Measurements from ENCODE around the gene P2RY4.
"Not testable (repeated sequence)": the region's sequence is repeated elsewhere in the genome, so short reads cannot be mapped to it uniquely, and the experiment has no call there.

The P2RY4 gene

DNA sequence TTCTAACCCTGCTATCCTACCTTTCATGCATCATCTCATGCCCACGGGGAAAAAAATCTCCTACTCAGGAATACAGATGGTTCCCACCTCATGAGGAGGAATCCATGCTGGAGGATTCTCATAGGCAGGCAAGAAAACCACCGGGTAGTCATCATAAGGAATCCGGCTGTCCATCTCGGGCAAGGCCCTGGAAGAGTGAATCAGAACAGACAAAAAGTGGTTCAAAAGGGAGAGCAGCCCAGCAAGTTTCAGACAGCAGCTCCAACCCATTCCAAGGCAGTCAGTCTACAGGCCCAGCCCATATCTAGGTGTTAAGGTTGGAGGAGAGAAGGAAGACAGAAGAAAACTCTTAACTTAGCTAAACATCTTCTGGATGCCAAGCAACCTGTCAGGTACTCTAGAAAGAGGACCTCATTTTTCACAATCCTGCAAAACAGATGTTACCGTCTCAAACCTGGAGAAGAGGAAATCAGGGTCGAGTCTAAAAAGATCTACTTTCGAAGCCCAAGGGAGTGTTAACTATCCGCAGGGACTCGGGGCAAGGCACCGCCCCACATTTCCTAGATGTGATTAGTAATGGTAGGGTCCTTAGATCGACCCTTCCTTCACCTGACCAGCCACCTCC, 29.3 kb upstream of the P2RY4 start:
- CTCF ChIA-PET: no interaction called here

DNA sequence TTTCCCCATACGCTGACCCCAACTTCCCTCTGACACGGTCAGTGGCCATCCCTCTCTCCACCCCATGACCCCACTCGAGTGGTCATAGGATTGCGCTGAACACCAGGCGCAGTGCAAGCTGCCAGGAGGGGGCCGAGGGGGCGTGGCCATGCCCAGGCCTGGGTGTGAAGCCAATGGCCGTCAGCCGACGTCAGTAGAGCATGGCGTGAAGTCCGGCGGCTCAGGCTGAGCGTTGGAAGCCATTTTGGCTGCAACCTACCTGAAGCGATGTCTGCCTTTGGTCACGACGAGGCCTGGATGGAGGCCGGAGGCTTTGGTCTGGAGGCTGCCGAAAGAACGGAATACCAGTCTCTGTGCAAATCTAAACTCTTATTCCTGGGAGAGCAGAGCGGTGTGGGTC, 21.9 kb upstream of the P2RY4 start, which contains the start of gene RAB41:
Gene RAB41, plus strand, starts transcription at position 222 of the 400 bp plus-strand sequence. Its CDS starts 46 bp downstream, at position 268.
- CTCF ChIA-PET: no interaction called here
- POLR2A ChIA-PET: no interaction called here
- DNase-seq (ENCODE audit: extremely low spot score): no peak
- TF ChIP-seq SP1 (IDR thresholded peaks at IDR 0.05): no peak
- no peak for TF ChIP-seq FOXK2 (IDR thresholded peaks at IDR 0.05)
- no peak for TF ChIP-seq ARNT (IDR thresholded peaks at IDR 0.05)
- no peak for TF ChIP-seq SUZ12 (IDR thresholded peaks at IDR 0.05)
- TF ChIP-seq ZNF384 (IDR thresholded peaks at IDR 0.05): no peak
- TF ChIP-seq L3MBTL2 (conservative IDR thresholded peaks at IDR 0.05): no peak
- TF ChIP-seq ELF4 (IDR thresholded peaks at IDR 0.05): no peak
- no peak for TF ChIP-seq FOXA1 (IDR thresholded peaks at IDR 0.05)
- TF ChIP-seq BHLHE40 (IDR thresholded peaks at IDR 0.05; ENCODE audit: borderline replicate concordance): no peak
- TF ChIP-seq TARDBP (IDR thresholded peaks at IDR 0.05): no peak
- no peak for TF ChIP-seq LEF1 (IDR thresholded peaks at IDR 0.05; ENCODE audit: borderline replicate concordance)
- no peak for TF ChIP-seq FOXM1 (IDR thresholded peaks at IDR 0.05; ENCODE audit: borderline replicate concordance)
- no peak for TF ChIP-seq CTBP1 (IDR thresholded peaks at IDR 0.05; ENCODE audit: borderline replicate concordance)
- no peak for TF ChIP-seq HDGF (IDR thresholded peaks at IDR 0.05; ENCODE audit: borderline replicate concordance)
- TF ChIP-seq NFRKB (IDR thresholded peaks at IDR 0.05): no peak
- TF ChIP-seq, protein P1, sequence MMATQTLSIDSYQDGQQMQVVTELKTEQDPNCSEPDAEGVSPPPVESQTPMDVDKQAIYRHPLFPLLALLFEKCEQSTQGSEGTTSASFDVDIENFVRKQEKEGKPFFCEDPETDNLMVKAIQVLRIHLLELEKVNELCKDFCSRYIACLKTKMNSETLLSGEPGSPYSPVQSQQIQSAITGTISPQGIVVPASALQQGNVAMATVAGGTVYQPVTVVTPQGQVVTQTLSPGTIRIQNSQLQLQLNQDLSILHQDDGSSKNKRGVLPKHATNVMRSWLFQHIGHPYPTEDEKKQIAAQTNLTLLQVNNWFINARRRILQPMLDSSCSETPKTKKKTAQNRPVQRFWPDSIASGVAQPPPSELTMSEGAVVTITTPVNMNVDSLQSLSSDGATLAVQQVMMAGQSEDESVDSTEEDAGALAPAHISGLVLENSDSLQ (IDR thresholded peaks at IDR 0.05): no peak

More for the DNA sequence above, 29.3 kb upstream of the P2RY4 start:
- no peak for TF ChIP-seq LEF1 (IDR thresholded peaks at IDR 0.05; ENCODE audit: borderline replicate concordance)
- TF ChIP-seq, protein P1 (IDR thresholded peaks at IDR 0.05): no peak
- no peak for TF ChIP-seq ARNT (IDR thresholded peaks at IDR 0.05)
- no peak for TF ChIP-seq TARDBP (IDR thresholded peaks at IDR 0.05)
- TF ChIP-seq SP1 (IDR thresholded peaks at IDR 0.05): no peak
- no peak for TF ChIP-seq BHLHE40 (IDR thresholded peaks at IDR 0.05; ENCODE audit: borderline replicate concordance)
- TF ChIP-seq SUZ12 (IDR thresholded peaks at IDR 0.05): no peak
- TF ChIP-seq FOXK2 (IDR thresholded peaks at IDR 0.05): no peak
- no peak for DNase-seq (ENCODE audit: extremely low spot score)
- POLR2A ChIA-PET: interaction anchor here (0.9 to 1.9 kb wide), 7 partner anchors 10 to 162 kb away, joined by 3 to 17 read pairs (median 5); no protein-coding TSS in a partner anchor

DNA sequence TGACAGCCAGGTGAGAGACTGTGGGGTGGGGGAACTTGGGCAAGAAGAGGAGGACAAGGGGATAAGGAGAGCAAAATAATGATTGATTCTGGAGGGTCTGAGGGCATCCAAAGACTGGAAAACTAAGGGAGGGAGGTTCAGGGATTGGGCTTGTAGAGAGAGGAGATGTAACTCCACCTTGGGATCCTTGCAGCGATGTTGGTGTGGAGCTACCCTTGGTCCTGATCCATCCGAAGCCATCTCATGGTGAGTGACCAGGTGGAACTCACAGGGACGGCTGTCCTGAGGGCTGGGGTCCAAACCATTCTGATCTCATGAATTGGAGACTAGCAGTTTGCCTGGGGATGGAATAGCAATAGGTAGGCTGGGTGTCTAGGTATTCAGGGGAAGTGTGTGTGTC, 20.6 kb upstream of the P2RY4 start:
- DNase-seq (ENCODE audit: extremely low spot score): no peak
- TF ChIP-seq FOXM1 (IDR thresholded peaks at IDR 0.05; ENCODE audit: borderline replicate concordance) (no peak), TARDBP (IDR thresholded peaks at IDR 0.05) (no peak), ARNT (IDR thresholded peaks at IDR 0.05) (no peak), ELF4 (IDR thresholded peaks at IDR 0.05) (no peak), SUZ12 (IDR thresholded peaks at IDR 0.05) (no peak), SP1 (IDR thresholded peaks at IDR 0.05) (no peak)
- ChIA-PET POLR2A (interaction anchor here (3.1 kb wide), 1 partner anchor 9 kb away, joined by 17 read pairs; the partner anchor contains the start of genes KIF4A and PDZD11), CTCF (no interaction called here)

DNA sequence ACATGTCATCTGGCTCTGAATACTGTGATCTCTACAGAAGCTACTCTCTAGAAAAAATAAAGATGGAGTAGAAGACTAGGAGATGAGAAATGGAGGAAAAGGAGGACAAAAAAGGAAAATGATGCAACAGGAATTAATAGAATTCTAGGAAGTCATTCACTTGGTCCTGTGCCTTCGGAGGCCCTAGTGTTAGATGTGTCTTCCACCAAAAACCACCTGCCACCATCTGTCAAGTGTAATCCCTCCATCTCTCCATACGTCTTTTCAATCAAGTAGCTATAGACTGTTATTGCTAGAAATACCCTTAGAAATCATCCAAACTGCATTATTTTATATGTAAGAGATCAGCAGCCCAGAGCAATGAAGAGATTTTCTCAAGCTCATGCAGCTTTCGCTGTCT, 19.1 kb upstream of the P2RY4 start:
- CTCF ChIA-PET: no interaction called here
- no peak for DNase-seq (ENCODE audit: extremely low spot score)
- POLR2A ChIA-PET: interaction anchor here (3.1 kb wide), 1 partner anchor 10 kb away, joined by 17 read pairs; the partner anchor contains the start of genes KIF4A and PDZD11

DNA sequence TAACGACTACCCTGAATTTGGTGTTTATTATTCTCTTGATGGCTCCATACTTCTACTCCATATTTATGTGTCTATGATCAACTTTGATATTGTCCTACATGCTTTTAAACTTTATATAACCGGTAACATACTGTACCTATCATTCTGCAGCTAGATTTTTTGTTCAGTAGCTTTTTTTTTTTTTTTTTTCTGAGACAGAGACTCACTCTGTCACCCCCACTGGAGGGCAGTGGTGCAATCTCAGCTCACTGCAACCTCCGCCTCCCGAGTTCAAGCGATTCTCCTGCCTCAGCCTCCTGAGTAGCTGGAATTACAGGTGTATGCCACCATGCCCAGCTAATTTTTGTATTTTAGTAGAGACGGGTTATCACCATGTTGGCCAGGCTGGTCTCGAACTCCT, 14.0 kb upstream of the P2RY4 start:
- ChIA-PET POLR2A (interaction anchor here (2.3 kb wide), 1 partner anchor 16 kb away, joined by 7 read pairs; the partner anchor contains the start of genes KIF4A and PDZD11), CTCF (interaction anchor here (1.9 kb wide), 1 partner anchor 11 kb away, joined by 9 read pairs; no protein-coding TSS in a partner anchor)
- peak; percentile 78 for TF ChIP-seq ZNF384 (IDR thresholded peaks at IDR 0.05)
- not testable (repeated sequence) for DNase-seq (ENCODE audit: extremely low spot score)

More for the DNA sequence above, 19.1 kb upstream of the P2RY4 start:
- no peak for TF ChIP-seq HDGF (IDR thresholded peaks at IDR 0.05; ENCODE audit: borderline replicate concordance)
- TF ChIP-seq NFRKB (IDR thresholded peaks at IDR 0.05): no peak
- TF ChIP-seq ZNF384 (IDR thresholded peaks at IDR 0.05): no peak
- TF ChIP-seq FOXM1 (IDR thresholded peaks at IDR 0.05; ENCODE audit: borderline replicate concordance): no peak
- TF ChIP-seq FOXK2 (IDR thresholded peaks at IDR 0.05): no peak
- TF ChIP-seq FOXA1 (IDR thresholded peaks at IDR 0.05): no peak
- no peak for TF ChIP-seq CTBP1 (IDR thresholded peaks at IDR 0.05; ENCODE audit: borderline replicate concordance)
- no peak for TF ChIP-seq ARNT (IDR thresholded peaks at IDR 0.05)
- no peak for TF ChIP-seq L3MBTL2 (conservative IDR thresholded peaks at IDR 0.05)
- TF ChIP-seq, protein P1 (IDR thresholded peaks at IDR 0.05): no peak

DNA sequence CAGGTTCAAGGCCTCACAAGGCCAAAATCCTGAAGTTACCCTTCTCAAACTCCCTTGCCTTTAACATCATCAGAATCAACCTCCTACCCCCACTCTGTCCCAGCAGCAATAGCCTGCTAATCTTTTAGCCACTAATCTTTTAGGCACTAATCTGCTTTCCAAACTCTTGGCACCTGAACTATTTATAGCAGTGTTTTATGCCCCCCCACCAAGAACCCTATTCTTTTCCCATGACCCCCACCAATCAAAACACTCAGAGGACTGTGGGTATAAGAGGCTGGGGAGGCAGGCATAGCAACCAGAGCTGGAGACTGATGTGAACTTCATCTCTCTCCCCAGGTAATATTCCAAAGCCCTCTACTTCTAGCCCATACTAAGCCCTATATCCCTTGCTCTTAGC, 8.0 kb upstream of the P2RY4 start, which contains the start of gene ARR3:
Gene ARR3, plus strand, starts transcription at position 301 of the 400 bp plus-strand sequence. CDS start 1,052 bp downstream, outside the sequence.
- DNase-seq (ENCODE audit: extremely low spot score): no peak
- CTCF ChIA-PET: no interaction called here
- TF ChIP-seq FOXK2 (IDR thresholded peaks at IDR 0.05) (no peak), ARNT (IDR thresholded peaks at IDR 0.05) (no peak), TARDBP (IDR thresholded peaks at IDR 0.05) (no peak), HDGF (IDR thresholded peaks at IDR 0.05; ENCODE audit: borderline replicate concordance) (no peak), LEF1 (IDR thresholded peaks at IDR 0.05; ENCODE audit: borderline replicate concordance) (no peak), NFRKB (IDR thresholded peaks at IDR 0.05) (no peak), SUZ12 (IDR thresholded peaks at IDR 0.05) (no peak), FOXM1 (IDR thresholded peaks at IDR 0.05; ENCODE audit: borderline replicate concordance) (no peak), ZNF384 (IDR thresholded peaks at IDR 0.05) (no peak), ELF4 (IDR thresholded peaks at IDR 0.05) (no peak), L3MBTL2 (conservative IDR thresholded peaks at IDR 0.05) (no peak), BHLHE40 (IDR thresholded peaks at IDR 0.05; ENCODE audit: borderline replicate concordance) (no peak), CTBP1 (IDR thresholded peaks at IDR 0.05; ENCODE audit: borderline replicate concordance) (no peak), SP1 (IDR thresholded peaks at IDR 0.05) (no peak), FOXA1 (IDR thresholded peaks at IDR 0.05) (no peak)
- TF ChIP-seq, protein P1 (IDR thresholded peaks at IDR 0.05): no peak
- POLR2A ChIA-PET: interaction anchor here (0.6 kb wide), 1 partner anchor 23 kb away, joined by 3 read pairs; no protein-coding TSS in a partner anchor
